ENCODE results near the gene FMN1.
A peak's percentile ranks its signal among the peaks of the same experiment; 100 is the strongest.

The FMN1 gene

DNA sequence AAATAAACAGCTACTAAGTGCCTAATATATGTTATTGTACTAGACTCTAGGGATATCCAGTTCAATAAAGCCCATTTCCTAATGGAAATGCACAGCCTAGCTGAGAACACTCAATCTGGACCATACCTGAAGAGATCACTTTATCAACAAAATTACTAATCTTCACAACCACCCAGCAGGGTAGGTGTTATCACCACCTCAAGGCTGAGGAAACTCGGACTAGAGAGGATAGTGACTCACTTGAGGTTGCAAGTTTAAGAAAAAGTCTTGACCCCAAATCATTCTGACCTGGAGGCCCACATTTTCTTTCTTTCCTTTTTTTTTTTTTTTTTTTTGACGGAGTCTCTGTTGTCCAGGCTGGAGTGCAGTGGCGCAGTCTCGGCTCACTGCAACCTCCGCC lies 3.1 kb upstream of the FMN1 start:
- no peak for DNase-seq

DNA sequence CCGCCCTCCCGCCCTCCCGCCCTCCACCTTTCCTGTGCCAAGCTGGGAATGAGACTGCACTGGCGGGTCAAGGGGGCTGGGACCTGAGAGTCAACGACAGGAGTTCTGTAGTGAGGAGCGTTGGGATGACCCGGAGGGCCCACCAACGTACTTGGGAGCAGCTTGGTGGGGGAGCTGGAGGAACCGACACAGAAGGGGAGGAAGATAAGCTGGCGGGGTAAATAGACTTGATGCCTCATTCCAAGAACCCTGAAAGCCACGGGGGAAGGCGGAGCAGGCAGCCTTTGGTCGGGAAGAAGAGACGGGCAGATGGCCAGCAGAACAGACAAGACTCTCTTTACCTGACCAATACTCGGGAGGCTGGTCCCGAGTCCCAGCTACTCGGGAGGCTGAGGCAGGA lies 277 bp downstream of the FMN1 start:
- DNase-seq: peak; percentile 50

DNA sequence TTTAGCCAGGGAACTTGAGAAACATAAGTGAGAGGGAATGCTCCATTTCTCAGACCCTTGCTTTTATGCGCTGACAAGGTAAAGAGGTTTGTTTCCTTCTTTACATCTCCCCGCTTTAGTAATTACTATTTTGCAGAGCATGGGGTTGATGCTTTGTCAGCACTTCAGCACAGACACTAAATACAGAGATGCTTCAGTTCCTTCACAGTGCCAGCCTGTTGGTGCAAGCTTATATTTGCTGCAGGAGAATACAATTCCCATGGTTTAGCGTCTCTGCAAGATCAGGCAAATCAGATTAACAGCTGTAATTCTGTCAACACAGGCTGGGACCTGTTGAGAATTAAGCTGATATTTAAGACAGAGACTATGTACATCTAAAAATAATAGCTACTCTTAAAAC lies 2.9 kb downstream of the FMN1 start:
- peak; percentile 35 for DNase-seq

DNA sequence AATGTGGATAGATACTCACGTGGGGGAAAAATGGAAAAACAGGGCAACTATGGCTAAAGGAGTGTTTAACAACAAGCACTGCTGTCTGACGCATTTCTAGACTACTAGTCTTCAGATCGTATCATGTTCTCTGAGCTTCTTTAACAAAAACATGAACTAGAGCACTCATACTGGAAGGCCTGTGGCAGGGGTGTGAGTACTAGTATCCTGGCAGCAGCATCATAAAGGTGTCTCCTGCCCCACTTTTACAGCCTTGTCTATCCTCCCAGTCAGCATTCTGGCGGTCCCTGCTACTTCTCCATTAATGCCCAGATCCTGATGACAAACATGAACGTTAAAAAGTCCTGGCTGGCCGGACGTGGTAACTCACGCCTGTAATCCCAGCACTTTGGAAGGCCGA lies 4.0 kb downstream of the FMN1 start:
- DNase-seq: no peak

DNA sequence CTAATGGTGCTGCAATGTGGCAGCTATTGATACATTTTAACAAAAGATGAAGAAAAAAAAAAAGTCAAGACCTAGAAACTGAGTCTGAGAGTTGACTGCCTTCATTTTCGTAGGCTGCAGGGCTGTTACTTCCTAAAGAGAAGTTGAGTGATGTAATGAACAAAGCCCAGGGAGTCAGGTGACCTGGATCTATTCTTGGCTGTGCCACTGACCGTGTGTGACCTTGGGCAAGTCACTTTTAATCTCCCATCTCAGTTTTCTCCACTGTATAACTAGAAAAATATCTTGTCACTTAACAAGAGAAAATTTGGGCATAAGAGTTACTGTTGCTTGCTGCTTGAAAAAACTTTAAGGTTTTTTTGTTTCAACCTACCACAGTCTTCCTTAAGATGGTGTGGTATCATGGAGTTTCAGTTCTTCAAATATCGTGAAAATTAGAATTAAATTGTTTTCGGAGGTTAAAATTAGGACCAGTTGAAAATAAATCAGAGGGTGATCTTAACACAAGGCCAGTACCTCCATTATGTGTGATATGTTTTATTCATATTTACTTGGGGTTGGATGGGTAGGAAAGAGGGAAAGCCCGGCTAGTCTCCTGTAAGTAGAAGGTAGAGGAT lies 5.8 kb downstream of the FMN1 start:
- DNase-seq: no peak

DNA sequence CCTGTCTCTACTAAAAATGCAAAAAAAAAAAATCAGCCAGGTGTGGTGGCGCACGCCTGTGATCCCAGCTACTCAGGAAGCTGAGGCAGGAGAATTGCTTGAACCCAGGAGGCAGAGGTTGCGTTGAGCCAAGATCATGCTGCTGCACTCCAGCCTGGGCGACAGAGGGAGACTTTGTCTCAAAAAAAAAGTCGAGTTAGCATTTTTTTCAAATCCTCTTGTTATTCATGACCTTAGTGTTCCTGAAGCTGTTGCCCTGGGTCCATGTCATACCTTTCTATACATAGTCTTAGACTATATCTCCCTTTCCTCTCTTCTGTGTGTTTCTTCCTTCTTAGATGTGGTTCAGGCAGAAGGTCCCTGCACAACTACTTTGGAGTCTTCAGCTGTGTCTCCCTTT lies 6.4 kb downstream of the FMN1 start:
- DNase-seq: no peak

DNA sequence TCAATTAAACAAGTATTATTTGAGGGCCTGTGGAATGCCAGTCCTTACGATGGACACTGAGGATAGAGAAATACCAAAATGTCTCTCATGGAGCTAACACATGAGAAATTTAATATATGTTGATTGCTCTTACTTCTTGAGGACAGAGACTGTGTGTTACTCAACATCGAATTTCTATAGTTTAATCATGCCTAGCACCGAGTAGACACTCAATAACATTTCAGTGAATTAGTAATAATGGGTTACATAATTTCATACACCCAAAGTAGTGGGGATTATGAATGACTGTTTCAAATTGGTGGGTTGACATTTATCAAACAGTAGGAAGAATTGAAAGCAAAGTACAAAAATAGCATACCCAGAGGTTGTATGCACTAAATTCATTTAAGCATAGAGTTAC lies 11.2 kb downstream of the FMN1 start:
- no peak for DNase-seq

DNA sequence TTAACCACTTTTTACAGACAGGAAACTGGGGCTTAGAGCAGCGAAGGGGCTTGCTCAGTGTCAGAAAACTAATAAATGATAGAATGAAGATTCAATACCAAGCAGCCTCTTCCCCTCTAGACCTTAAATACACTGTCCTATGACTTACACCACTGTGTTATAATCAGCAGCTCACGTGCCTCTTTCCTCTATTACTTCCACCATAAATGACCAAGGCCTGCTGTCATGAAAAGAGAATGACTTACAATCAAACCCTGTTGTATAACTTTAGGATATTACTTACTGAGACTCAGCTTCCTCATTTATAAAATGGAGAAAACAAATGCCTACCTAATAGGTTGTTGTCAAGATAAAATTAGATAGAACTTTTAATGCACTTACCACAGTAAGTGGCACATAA lies 11.6 kb downstream of the FMN1 start:
- DNase-seq: no peak

DNA sequence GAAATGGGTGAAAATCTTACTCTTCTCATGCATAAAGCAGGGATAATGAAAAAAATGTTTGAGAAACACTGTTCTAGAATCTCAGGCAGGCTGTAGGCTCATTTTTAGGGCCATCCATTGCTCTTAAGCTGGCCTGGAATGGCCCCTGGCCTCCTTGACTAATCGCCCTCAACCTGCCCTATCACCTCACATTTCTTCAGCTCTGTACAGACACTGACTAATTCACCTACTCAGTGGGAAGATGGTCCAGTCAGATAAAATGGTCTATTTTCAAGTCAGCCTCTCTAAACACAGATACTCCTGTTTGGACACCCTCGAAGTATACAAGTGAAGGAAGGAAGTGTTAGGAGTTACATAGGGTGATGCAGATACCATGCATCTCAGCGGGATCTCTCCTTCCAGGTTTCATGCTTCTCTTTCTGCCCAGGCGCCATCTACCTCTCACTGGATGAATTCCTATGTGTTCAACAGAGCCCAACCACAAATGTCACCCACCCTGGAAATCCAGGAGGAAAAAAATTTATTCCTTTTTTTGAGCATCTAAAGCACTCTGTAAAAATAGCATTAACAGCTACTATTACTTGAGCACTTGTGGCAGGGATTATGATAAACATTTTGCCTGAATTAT lies 12.1 kb downstream of the FMN1 start:
- no peak for DNase-seq

DNA sequence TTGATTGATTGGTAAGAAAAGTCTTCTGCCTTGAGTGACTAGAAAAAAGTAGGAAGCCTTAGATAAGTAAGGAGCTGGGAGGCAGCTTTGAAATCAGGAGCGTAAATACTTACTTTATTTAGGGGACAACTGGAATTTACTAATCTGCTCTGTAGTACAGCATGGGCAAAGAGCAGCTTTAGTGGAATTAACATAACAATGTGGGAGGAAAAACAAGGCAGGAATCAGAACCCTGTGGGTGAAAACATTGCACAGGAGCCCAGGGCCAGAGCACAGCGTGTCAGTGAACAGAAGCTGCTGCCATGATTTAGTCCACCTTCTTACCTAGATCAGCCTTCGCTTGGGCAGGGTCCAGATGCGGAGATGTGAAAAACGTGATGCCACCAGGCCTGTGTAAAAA lies 14.6 kb downstream of the FMN1 start:
- no peak for DNase-seq

DNA sequence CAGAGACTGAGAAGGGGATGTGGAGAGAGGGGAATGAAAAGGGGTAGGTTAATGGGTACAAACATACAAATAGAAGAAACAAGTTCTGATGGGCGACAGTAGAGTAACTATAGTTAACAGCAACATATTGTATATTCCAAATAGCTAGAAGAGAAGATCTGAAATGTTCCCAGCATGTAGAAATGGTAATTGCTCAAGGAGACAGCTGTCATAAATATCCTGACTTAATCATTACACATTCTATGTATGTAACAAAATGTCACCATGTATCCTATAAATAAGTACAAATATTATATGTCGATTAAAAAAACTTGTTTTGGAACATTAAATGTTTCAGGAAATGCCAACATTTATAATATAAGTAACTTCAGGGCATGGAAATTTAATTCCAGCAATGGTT lies 23.3 kb downstream of the FMN1 start:
- DNase-seq: no peak

DNA sequence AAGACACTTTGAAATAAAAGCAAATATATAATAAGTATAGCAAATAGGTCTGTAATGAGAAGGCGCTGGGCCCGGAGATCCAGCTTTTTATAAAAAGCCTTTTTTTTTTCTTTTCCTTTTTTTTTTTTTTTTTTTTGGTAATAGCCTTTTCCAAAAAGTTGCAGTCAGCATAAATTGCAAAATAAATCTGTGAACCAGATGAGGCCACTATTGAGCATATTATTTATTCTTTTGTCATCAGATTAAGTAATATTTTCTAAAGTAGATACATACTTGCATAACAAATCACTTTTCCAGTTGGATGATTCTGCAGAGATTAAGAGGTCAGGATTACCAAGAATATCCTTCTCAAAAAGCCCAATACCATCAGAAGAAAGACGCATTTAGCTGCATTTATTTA lies 24.9 kb downstream of the FMN1 start:
- DNase-seq: no peak

DNA sequence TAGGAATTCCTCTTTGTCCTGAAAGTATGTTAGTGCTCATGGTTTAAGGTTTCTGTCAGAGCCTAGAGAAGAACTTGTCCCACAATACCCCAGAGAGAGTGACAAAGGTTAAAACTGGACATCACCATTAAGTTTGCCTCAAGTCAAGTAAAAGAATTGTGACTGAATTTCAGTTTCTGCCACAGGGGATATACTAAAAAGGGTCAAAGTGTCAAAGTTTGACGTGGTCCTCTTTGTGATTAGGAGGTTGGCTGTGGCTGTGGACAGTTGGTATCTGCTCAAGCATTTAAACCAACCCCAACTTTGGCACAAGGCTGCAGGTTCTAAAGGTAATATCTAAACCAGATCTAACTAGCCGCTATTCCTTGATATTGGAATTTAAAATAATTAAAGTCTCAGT lies 26.1 kb downstream of the FMN1 start:
- no peak for DNase-seq

DNA sequence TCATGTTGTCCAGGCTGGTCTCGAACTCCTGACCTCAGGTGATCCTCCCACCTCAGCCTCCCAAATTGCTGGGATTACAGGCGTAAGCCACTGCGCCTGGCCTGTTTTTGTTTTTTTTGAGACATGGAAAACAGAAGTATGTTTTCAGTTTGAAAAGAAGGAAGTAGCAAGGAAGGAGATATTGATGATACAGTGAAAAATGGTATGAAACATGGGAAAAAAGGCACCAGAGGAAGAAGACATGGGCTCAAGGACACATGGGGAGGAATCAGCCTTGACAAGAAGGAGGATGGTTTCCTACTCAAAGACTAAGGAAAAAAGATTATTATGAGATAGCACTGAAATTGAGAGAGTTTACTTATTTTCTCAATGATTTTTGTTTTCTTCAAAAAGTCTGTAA lies 30.7 kb downstream of the FMN1 start:
- no peak for DNase-seq

DNA sequence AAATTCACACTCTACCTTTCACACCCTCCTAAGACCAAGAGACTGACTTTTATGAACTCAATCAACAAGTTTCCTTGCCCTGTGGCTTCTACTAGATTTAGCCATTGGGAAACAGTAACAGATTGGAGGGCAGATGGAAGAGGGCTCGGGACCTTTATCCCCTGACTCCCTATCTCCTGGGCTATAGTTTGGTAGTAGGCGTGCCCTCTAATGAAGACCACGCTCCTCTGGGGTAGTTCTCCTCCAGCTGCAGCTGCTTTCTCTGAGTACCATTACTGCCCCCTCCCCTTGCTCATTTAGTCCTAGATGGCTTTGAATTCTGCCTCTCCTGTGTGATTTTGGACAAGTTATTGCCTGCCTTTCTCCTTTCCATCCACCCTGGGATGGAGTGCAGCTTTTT lies 33.3 kb downstream of the FMN1 start:
- no peak for DNase-seq

DNA sequence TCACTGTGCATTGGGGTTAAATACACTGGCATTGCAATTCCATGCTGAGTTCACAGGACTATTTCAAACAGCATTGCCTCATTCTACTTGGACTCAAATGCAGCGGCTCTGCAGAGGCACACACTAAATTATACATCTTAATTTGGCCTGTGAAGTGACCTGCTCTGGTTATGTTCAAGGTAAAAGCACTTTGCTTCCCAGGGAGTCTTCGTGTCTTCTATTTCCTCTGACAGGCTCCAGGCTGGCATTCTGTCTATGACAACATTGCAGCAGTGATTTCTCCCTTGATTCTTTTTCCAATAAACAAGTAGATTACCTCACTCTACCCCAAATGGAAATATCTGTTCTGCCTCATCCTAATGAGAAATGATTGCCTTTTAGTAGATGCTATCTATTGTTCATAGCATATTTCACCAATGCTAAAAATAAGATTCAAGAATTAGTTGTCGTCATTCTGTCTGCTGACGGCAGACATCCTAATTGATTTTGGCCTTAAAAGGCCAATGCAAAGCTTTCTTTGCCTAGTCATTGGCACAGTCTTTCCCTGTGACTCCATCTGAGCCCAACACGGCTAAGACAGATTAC lies 33.8 kb downstream of the FMN1 start:
- DNase-seq: no peak

DNA sequence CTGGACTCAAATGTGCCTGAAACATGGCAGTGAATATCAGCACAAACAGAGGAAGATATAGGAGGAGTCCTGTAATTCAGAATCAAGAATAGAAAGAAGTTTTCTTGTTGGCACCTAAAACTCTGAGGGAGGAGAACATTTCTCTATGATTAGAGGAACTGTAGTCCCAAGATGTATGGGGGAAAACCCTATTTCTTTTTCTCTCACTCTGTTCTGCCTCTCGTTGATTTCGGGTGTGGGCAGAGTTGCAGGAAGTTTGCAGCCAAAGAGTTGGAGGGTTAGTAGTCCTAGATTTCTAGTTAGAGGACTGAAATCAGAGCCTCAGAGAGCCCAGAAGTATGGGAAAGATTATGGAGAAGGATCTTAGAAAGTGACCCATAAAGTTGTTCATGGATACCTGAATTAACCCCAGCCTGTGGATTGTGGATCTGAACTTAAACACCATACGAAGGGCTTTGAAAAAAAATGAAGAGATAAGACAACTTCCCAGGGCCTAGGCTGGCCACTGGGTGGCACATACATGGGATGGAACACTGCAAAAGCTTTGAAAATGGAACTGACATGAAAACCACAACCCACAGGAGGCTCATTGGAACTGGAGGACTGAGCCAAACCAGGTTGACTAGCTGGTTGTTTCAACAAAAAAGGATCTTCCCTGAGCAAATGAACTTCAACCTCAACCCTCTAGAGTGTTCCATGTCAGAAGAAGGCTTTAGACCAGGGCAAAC lies 34.6 kb downstream of the FMN1 start:
- DNase-seq: no peak

DNA sequence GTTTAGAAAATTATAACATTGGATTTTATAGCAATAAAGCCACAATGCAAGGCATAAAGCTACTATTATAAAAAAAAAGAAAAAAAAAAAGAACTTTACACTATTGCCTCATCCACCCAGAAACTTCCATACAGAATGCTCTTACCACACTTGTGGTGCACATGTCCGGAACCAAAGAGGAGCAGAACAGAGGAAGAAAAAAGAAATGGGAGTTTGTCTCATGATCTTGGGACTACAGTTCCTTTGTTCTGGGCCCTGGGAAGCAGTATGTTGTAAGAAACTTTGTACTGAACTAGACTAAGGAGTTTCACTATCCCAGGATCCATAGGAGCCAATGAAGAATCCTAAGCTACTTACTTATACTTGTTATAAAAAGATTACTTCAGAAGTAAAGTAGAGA lies 36.1 kb downstream of the FMN1 start:
- DNase-seq: no peak

DNA sequence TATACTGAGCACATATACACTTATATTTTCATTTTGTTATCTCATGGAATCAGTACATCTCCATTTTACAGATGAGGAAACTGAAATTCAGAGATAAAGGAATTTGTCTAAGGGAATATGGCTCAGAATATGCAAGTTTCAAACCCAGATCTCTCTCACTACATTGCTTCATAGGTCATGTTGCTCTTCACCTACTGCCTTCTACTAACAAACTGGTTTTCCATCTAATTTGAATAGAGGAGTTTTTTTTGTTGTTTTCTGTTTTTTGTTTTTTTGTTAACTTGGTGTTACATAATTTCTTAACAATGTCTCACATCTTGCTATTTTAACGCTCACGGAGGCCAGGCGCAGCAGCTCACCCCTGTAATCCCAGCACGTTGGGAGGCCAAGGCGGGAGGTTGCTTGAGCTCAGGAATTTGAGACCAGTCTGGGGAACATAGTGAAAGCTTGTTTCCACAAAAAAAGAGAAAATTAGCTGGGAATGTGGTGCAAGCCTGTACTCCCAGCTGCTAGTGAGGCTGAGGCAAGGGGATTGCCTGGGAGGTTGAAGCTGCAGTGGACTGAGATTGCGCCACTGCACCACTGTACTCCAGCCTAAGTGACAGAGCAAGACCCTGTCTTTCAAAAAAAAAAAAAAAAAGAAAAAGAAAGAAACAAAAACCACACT lies 37.0 kb downstream of the FMN1 start:
- DNase-seq: no peak

DNA sequence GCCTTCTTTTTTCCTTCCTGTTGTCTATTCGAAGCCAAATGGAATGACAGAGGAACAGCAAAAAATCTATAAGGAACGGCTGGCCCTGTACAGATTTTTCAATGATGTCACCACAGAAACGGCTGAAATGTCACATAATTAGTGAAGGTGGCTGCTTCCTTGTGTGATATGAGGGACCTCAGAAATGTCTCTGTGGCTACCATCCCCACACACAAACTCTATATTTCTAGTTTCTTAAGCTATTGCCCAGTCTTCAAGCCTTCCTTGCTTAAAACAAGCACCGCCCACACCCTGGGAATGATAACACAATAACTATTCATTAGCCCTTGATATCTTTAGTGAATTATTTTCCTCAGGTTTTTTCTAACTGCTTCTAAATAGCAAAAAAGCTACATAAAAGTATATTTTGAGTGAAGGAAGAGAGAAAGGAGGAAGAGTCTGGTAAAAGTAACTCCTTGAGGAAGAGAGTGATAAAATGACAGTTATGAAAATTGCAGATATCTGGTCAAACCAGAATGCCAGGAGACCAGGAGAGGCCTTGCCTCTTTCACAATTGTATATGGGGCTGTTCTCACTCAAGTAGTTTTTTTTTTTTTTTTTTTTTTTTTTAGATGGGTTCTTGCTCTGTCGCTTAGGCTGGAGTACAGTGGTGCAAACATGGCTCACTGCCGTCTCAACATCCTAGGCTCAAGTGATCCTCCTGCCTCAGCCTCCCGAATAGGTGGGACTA lies 38.7 kb downstream of the FMN1 start:
- no peak for DNase-seq

DNA sequence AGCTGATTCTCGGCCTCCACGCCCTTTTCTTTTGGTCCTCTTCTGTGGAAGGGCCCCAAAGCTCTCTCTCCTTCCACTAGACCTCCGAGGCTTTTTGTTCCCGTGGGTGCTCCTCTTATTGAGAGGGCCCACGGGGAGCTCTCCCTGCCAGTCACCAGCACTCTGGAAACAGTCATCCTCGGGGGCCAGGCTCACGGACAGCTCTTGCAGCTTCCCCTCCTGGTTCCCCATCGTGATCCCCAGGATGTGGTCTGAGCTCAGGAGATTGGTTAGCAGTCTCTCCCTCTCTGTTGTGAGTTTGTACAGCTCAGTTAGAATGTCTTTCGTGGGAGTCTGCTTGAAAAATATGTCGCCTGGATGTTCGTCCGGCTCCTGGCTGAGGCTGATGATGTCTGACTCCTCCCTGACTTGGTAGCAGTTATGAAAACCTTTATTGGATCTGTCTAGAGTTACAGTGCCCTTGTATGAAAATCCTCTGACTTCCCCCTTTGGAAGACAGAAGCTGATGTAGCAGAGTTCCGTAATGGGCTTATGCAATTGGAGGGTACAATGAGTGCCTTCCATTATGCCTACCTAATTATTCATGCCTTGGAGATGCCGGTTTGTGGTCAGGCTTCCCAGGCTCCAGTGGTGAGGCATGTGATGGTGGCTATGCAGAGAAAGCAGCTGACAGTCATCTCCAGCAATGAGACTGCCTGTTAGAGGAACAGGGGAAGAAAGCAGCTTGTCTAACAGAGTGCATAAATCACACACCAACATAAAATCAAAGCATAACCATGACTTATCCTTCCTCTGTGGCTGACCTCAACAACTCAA lies 40.0 kb downstream of the FMN1 start:
- no peak for DNase-seq

DNA sequence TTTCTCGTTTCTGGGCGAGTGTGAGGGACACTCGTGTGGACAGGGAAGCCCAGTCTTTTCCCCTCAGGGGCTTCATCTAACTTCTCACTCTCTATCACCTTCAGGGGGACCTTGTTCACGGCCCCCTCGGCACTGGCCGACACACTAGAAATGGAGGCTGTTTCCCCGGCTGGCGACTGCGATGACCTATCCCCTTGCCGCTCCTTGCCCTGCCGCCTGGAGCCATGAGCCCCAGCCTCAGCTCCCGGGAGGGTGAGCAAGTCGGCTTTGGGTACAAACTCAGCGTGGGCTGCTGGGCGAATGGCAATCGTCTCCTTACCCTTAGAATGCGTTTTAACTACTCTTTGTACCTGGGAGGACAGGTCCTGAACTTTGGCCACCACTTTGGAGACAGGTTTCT lies 41.0 kb downstream of the FMN1 start:
- DNase-seq: no peak

All from NCI-H2171 treated with DMSO at 0.1 percent for 48 hours (cell line).